Measurements from ENCODE around the gene CNGB1.

DNA sequence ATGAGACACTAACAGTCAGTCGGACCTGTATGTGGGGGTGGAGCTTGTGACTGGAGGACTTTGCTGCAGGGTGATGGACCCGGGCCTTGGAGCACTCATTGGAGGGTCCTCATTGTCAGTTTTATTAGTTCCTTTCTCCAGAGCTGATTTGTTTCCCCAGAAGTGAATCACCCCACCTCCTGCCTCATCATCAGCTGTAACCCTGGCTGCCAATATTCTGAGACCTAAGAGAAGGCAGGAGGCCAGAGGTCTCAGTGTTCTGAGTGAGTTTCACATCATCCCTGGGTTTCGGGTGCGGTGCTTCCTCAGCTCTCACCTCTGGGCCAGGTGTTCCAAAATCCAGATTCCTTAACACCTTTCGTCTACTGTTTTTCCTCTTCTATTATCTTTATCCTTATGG lies 118.7 kb downstream of the CNGB1 start:
- TF ChIP-seq, protein P1, sequence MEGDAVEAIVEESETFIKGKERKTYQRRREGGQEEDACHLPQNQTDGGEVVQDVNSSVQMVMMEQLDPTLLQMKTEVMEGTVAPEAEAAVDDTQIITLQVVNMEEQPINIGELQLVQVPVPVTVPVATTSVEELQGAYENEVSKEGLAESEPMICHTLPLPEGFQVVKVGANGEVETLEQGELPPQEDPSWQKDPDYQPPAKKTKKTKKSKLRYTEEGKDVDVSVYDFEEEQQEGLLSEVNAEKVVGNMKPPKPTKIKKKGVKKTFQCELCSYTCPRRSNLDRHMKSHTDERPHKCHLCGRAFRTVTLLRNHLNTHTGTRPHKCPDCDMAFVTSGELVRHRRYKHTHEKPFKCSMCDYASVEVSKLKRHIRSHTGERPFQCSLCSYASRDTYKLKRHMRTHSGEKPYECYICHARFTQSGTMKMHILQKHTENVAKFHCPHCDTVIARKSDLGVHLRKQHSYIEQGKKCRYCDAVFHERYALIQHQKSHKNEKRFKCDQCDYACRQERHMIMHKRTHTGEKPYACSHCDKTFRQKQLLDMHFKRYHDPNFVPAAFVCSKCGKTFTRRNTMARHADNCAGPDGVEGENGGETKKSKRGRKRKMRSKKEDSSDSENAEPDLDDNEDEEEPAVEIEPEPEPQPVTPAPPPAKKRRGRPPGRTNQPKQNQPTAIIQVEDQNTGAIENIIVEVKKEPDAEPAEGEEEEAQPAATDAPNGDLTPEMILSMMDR (conservative IDR thresholded peaks at IDR 0.05; ENCODE audit: low read depth, low read length): no peak
- no peak for TF ChIP-seq EZH2 (IDR thresholded peaks at IDR 0.05; ENCODE audit: borderline replicate concordance, low read depth, low read length, poor library complexity, severe bottlenecking)

Data from A673 (cell line).